SU-DHL-6 (cell line): Measurements from ENCODE around the gene HOXA9.

Experiments
- CTCF ChIP-seq: fragments of 200-600 bp; sonication (generic); IDR thresholded peaks from one replicate; pipeline ENCODE4 v1.5.1; 2017; ENCODE audit warnings: antibody characterized with exemption, mild to moderate bottlenecking, low read length, moderate library complexity; ENCODE audit not compliant: insufficient read depth, poor library complexity, severe bottlenecking
- EZH2phosphoT487 ChIP-seq: fragments of 200-600 bp; sonication (generic), shearing (Covaris generic); conservative IDR thresholded peaks from 2 replicates; pipeline ENCODE4 v1.6.1; 2018; ENCODE audit warnings: mild to moderate bottlenecking, antibody characterized with exemption, low read length, moderate library complexity, mixed read lengths

- no peak for TF ChIP-seq CTCF
- TF ChIP-seq EZH2phosphoT487: no peak
Observed at GRCh38 chr7:27170426-27171324, 5.3 kb upstream of the HOXA9 start.
